ENCODE results near the gene NGEF.

The NGEF gene

DNA sequence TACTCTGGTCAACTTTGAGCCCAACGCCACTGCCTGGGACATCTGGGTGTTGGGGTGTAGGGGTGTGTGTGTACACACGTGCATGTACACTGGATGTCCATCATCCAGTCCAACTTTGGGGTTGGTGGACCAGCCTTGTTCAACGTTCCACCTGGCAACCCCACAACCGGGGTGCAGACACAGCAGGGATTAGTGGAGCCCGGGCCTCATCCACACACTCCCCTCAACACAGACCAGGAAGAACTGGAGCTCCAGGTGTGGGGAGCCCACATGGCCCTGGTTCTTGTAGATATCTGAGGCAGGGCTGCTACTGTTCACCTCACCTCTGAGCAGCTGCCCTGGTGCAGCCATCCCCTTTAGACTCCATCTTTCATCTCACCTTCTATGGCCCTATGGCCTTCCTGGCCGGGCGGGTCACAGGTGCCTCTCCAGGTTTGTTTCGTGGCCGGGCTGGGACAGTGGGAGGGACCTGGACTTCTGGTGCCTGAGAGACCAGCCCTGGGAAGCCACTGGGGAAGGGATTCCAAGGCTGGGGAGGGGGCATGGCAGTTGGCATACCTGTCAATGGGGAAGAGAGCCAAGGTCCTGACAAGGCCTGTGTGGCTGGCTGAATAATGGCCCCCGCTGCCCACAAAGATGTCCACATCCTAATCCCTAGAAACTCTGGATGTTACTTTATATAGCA lies 26.9 kb upstream of the NGEF start:
- H3K27ac ChIP-seq (ENCODE audit: low read depth, low read length): no peak overlapping the region
- no peaks in the 10 kb centered on the region for H3K36me3 ChIP-seq (ENCODE audit: low read length)
- no peak overlapping the region for H3K4me3 ChIP-seq (ENCODE audit: insufficient read depth, low read length, poor library complexity, severe bottlenecking)
- no peaks in the 10 kb centered on the region for H3K9me3 ChIP-seq (ENCODE audit: insufficient read depth, low read length)
- no peak overlapping the region for H3K9ac ChIP-seq (ENCODE audit: low read length)
- no peaks in the 10 kb centered on the region for H3K9me2 ChIP-seq (replicated peaks; ENCODE audit: insufficient read depth, low read length)
- TF ChIP-seq, protein P1, sequence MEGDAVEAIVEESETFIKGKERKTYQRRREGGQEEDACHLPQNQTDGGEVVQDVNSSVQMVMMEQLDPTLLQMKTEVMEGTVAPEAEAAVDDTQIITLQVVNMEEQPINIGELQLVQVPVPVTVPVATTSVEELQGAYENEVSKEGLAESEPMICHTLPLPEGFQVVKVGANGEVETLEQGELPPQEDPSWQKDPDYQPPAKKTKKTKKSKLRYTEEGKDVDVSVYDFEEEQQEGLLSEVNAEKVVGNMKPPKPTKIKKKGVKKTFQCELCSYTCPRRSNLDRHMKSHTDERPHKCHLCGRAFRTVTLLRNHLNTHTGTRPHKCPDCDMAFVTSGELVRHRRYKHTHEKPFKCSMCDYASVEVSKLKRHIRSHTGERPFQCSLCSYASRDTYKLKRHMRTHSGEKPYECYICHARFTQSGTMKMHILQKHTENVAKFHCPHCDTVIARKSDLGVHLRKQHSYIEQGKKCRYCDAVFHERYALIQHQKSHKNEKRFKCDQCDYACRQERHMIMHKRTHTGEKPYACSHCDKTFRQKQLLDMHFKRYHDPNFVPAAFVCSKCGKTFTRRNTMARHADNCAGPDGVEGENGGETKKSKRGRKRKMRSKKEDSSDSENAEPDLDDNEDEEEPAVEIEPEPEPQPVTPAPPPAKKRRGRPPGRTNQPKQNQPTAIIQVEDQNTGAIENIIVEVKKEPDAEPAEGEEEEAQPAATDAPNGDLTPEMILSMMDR (IDR thresholded peaks at IDR 0.05; ENCODE audit: insufficient read depth, low read length, poor library complexity, severe bottlenecking): no peak
- TF ChIP-seq EZH2phosphoT487 (conservative IDR thresholded peaks at IDR 0.05; ENCODE audit: low read length): no peak
- no peak overlapping the region for H2AFZ ChIP-seq (ENCODE audit: low read depth, low read length, severe bottlenecking)
- H3K4me2 ChIP-seq (ENCODE audit: low read depth, low read length, poor library complexity, severe bottlenecking): no peak overlapping the region
- H3K27me3 ChIP-seq (ENCODE audit: low read length): no peaks in the 10 kb centered on the region
- H3F3A ChIP-seq (ENCODE audit: insufficient read depth): no peaks in the 10 kb centered on the region
- H3K79me2 ChIP-seq (ENCODE audit: insufficient read depth, low read length): no peaks in the 10 kb centered on the region
- no peaks in the 10 kb centered on the region for H4K20me1 ChIP-seq (ENCODE audit: low read depth, low read length)

DNA sequence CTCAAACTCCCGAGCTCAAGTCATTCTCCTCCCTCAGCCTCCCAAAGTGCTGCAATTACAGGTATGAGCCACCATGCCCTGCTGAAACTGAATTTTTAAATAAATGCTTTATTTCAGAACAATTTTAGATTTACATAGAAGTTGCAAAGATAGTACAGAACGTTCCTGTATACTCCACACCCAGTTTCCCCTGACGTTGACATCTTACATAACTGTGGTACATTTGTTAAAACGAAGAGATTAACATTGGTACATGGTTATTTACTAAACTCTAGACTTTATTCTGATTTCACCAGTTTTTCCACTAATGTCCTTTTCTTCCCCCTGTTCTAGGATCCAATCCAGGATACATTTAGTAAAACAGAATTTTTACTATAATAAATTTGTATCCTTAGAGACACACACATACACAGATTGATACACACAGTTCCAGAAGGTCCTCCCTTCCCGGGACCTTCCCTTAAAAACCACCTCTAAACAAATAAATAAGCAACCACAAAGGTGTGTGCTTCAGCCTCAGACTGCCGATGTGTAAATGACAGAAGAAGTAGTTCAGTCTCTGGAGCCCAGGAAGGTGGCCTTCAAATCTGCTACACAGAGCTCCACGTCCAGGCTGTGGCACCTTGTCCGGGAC lies 26.3 kb upstream of the NGEF start:
- TF ChIP-seq, protein P1 (IDR thresholded peaks at IDR 0.05; ENCODE audit: insufficient read depth, low read length, poor library complexity, severe bottlenecking): no peak
- no peak for TF ChIP-seq EZH2phosphoT487 (conservative IDR thresholded peaks at IDR 0.05; ENCODE audit: low read length)
- Histone ChIP-seq H3K4me2 (ENCODE audit: low read depth, low read length, poor library complexity, severe bottlenecking) (no peak overlapping the region), H3K27me3 (ENCODE audit: low read length) (no peaks in the 10 kb centered on the region), H3K9me3 (ENCODE audit: insufficient read depth, low read length) (no peaks in the 10 kb centered on the region), H4K20me1 (ENCODE audit: low read depth, low read length) (no peaks in the 10 kb centered on the region), H3K36me3 (ENCODE audit: low read length) (no peaks in the 10 kb centered on the region), H3F3A (ENCODE audit: insufficient read depth) (no peaks in the 10 kb centered on the region), H3K9me2 (replicated peaks; ENCODE audit: insufficient read depth, low read length) (no peaks in the 10 kb centered on the region), H3K4me3 (ENCODE audit: insufficient read depth, low read length, poor library complexity, severe bottlenecking) (no peak overlapping the region), H3K79me2 (ENCODE audit: insufficient read depth, low read length) (no peaks in the 10 kb centered on the region), H3K27ac (ENCODE audit: low read depth, low read length) (no peak overlapping the region), H2AFZ (ENCODE audit: low read depth, low read length, severe bottlenecking) (no peak overlapping the region), H3K9ac (ENCODE audit: low read length) (no peak overlapping the region)

DNA sequence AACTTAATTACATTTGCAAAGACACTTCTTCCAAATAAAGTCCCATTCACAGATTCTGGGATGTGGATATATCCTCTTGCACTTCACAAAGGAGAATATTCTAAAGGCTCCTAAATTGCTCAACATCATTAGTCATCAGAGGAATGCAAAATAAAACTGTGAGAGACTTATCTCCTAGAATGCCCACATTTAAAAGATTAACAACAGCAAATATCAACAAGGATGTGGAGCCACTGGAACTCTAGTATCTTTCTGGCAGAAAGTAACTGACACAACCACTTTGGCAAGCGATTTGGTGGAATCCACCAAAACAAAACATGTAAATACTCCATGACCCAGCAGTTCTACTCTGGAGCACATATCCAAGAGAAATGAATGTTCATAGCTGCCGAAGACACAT lies 24.0 kb upstream of the NGEF start:
- Histone ChIP-seq H3K27ac (ENCODE audit: low read depth, low read length) (no peak overlapping the region), H3K36me3 (ENCODE audit: low read length) (no peaks in the 10 kb centered on the region), H3K9me2 (replicated peaks; ENCODE audit: insufficient read depth, low read length) (no peaks in the 10 kb centered on the region), H4K20me1 (ENCODE audit: low read depth, low read length) (no peaks in the 10 kb centered on the region), H3K4me3 (ENCODE audit: insufficient read depth, low read length, poor library complexity, severe bottlenecking) (no peak overlapping the region), H3K9ac (ENCODE audit: low read length) (no peak overlapping the region), H3K9me3 (ENCODE audit: insufficient read depth, low read length) (no peaks in the 10 kb centered on the region), H3F3A (ENCODE audit: insufficient read depth) (no peaks in the 10 kb centered on the region), H2AFZ (ENCODE audit: low read depth, low read length, severe bottlenecking) (no peak overlapping the region), H3K79me2 (ENCODE audit: insufficient read depth, low read length) (no peaks in the 10 kb centered on the region), H3K27me3 (ENCODE audit: low read length) (no peaks in the 10 kb centered on the region), H3K4me2 (ENCODE audit: low read depth, low read length, poor library complexity, severe bottlenecking) (no peak overlapping the region)
- TF ChIP-seq, protein P1 (IDR thresholded peaks at IDR 0.05; ENCODE audit: insufficient read depth, low read length, poor library complexity, severe bottlenecking): no peak
- TF ChIP-seq EZH2phosphoT487 (conservative IDR thresholded peaks at IDR 0.05; ENCODE audit: low read length): no peak

All from SU-DHL-6 (cell line).